HG02943 (cell line): ENCODE data around the gene SETD3.

Experiments used
- ATAC-seq: cut with Tn5 transposase; IDR thresholded peaks from one replicate; pipeline ENCODE4 v1.9.1; 2021; ENCODE audit warnings: mild to moderate bottlenecking, low read depth, moderate library complexity; ENCODE audit not compliant: unreplicated experiment

Gene SETD3

GRCh38 chr14:99401621-99402284, 78.9 kb downstream of the SETD3 start:
- no peak for ATAC-seq

- no peak for ATAC-seq
Observed at GRCh38 chr14:99401211-99401610, 79.4 kb downstream of the SETD3 start.

DNA sequence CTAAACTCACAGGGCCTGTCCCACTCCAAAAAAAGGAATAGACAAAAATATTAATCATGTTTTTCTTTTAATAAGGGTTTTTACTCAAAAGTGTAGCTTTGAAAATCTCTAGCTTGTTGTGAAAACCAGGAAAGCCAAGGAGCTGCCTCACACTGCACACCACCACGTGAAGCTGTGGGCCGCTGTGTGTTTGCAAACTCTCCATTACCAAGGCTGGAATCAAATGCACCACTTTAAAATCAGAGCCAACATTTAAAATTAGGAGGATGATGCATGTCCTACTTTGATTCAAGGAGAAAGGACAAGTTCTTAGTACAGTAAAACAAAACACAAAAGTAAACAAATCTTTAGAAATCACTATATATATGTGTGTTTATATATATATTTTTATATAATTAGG, 83.0 kb downstream of the SETD3 start:
- no peak for ATAC-seq

GRCh38 chr14:99395909-99396530, 84.6 kb downstream of the SETD3 start:
- no peak for ATAC-seq

DNA sequence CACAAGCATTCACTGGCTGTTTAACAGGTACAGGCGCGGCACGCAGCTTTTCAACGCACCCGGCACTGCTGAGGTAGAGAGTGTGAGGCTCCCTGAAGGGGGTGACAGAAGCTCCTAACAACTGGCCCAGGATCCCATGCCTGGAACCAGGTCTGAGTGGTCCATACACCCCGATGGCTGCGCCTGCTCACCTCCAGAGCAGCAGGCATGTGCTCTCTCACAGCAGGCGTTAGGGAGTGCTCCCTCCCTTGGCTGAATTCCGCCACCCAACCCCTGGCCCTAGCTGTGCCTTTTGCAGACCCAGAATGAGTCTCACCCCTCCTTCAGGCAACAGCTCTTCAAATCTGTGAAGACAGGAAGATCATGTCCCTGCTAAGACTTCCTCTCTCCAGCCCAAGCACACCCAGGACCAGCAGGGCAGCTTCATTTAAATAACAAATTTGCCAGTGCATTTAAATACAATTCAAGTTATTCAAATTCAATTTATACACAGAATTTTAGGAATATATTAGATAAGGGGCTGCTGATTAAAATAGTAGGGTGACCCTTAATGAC, 86.0 kb downstream of the SETD3 start:
- ATAC-seq, result no peak

DNA sequence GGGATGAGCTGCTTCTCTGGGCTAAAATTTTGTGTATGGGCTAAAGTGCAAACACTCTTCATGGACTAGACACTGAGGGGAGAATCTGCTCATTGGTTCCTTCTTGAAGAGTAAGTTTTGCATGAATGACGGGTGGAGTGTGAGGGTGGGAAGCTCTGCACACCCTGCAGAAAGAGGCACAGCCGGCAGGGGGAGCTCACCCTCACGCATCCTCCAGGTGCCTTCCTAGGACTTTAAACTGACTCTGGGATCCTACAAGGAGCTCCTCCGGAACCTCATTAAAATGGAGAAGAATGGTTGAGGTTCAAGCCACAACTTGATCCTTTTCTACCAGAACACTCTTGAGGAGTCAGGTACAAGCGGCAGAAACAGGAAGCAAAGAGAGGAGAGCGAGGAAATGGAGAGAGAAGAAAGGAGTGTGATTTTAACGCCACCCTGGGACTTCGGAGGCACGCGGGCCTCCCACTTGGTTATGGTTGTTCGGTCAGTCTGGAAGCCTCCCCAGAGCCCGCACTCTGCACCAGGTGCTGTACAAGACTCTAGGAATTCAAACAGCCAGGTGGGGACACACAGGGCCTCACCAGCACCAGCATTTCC, 87.5 kb downstream of the SETD3 start:
- ATAC-seq, result no peak

DNA sequence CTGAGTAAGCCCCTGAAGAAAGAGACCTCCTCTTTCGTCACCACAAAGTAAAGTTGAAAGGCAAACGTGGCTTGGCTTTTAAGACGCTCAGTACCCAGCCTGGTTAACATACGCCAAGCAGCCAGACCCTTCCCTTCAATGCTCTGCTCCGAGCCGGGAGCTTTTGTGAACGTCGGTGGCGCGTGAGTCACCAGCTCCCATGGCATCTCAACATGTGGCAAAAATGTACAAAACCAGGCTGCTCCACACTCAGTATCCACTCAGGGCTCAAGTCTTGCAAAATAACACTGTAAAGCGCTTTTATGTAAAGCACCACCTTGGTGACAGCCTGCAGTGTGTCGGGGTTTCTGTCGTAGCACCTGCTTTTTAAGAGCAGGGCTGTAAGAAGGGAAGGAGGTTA, 89.0 kb downstream of the SETD3 start:
- no peak for ATAC-seq

- no peak for ATAC-seq
Observed at GRCh38 chr14:99389174-99389826, 91.4 kb downstream of the SETD3 start.

DNA sequence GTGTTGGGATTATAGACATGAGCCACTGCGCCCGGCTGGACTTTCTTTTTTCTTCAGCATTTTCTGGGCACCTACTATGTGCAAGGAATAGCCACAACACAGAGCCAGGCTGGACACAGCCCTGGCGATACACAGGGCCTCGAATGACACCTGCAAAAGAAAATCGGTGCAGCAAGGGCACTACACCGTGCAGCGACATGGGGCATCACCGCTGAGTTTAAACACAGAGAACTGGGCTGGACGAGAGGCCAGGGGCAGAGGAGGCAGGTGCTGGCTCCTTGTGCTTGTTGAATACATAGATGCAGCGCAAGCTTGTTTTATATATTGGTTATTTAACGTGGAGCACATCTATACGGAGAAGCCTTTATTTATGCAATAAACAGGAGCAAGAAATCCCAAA, 92.4 kb downstream of the SETD3 start:
- no peak for ATAC-seq

DNA sequence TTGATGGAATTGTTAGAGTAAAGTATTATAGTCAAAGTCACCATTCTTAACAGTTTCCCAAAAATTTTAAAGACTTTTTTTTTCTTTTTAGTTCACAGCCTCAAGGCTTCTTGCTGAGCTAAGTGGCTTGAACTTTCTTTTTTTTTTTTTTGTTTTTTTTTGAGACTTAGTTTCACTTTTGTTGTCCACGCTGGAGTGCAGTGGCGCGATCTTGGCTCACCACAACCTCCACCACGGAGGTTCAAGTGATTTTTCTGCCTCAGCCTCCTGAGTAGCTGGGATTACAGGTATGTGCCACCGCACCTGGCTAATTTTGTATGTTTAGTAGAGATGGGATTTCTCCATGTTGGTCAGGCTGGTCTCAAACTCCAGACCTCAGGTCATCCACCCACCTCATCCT, 92.8 kb downstream of the SETD3 start:
- no peak for ATAC-seq

GRCh38 chr14:99384450-99385417, 95.9 kb downstream of the SETD3 start:
- ATAC-seq, result no peak

- no peak for ATAC-seq
Observed at GRCh38 chr14:99383472-99384449, 96.9 kb downstream of the SETD3 start.

- ATAC-seq, result no peak
Observed at GRCh38 chr14:99382781-99383471, 97.7 kb downstream of the SETD3 start.

GRCh38 chr14:99382071-99382470, 98.6 kb downstream of the SETD3 start:
- no peak for ATAC-seq

DNA sequence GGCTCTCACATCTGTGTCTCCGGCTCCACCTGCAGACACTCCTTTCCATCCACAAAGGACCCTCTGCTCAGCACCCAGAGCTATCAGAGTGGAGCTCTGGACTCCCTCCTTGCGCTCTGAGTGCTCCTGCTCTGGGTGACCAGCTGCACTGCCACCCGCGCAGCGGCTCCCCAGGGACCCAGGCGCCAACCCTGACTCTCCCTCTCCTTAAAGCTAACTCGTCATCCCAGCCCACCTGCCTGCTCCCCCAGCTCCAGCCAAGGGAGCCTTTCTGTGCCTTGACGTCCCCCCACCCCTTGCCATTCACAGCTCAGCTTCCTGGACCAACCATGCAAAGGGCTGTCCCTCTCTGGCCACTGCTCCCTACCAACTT, 99.0 kb downstream of the SETD3 start:
- no peak for ATAC-seq

DNA sequence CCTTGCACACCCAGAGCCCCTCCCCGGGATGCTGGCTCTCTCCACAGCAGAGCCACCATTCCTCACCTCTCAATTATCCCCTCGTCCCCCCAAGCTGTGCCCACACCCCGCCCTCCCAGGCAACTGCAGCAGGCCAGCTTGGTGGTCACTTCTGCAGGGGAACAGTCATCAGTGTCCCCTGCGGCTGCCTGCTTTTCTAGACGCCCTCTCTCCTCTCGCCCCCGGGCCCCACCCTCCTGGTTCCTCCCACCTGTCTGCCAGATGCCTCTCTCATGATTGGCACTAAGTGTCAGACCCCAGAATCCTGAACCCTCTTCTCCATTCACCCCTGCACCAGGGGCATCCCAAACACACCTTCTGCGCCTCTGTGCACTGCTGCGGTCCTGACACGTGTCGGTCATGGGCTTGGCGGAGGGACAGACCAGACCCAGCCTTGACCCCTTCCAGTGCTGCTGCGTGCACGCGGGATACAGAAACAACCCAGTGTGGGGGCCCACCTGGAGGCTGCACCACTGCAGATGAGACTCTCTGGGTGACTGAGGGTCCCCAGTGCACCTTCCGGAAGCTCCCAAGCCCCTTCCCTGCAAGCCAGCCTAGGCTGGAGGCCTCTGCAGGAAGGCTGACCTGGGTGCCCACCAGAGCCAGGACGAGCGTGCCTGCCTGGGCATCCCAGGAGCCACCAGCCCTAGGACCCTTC, 99.5 kb downstream of the SETD3 start:
- ATAC-seq, result no peak

DNA sequence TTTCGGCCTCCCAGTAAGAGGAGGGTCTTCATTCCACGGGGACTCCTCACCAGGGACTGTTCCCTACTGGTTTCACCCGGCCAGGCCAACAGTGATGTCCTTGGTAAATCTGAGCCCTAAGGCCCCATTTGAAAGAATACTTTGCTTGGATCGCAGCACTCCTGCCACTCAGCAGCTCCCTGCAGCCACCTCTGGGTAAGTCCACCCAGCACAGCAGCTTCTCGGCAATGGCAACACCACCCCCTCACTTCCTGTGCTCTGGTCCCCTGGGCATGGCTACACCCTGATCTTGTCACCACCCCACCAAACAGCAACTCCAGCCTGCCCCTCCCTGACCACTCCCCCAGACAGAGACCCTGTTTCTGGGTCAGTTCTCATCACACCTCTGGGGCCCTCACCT, 100.3 kb downstream of the SETD3 start:
- ATAC-seq, result no peak

GRCh38 chr14:99378782-99379214, 101.9 kb downstream of the SETD3 start:
- ATAC-seq, result no peak
